ENCODE data around the gene PCAT7.
"Not testable (repeated sequence)": the region's sequence is repeated elsewhere in the genome, so short reads cannot be mapped to it uniquely, and the experiment has no call there.

PCAT7 gene

DNA sequence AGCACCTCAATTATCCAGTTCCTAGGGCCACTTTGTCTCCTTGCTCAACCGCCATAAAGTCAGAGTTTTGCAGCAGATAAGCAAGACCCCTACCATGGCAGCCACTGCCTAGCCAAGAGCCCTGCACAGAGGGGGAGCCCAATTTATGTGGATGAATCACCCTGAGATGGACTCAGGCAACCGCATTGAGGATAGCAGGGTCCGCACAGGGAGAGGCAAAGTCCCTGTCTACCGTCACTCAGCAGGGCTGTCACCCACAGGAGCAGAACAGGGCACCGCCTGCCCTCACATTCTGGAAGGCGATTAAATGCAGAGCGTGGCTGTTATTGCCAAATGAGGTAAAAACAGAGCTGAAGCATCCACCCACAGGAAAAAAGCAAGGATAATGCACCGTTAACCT, 37.0 kb downstream of the PCAT7 start:
- no peak for DNase-seq (ENCODE audit: low read depth)
- TF ChIP-seq, protein P1, sequence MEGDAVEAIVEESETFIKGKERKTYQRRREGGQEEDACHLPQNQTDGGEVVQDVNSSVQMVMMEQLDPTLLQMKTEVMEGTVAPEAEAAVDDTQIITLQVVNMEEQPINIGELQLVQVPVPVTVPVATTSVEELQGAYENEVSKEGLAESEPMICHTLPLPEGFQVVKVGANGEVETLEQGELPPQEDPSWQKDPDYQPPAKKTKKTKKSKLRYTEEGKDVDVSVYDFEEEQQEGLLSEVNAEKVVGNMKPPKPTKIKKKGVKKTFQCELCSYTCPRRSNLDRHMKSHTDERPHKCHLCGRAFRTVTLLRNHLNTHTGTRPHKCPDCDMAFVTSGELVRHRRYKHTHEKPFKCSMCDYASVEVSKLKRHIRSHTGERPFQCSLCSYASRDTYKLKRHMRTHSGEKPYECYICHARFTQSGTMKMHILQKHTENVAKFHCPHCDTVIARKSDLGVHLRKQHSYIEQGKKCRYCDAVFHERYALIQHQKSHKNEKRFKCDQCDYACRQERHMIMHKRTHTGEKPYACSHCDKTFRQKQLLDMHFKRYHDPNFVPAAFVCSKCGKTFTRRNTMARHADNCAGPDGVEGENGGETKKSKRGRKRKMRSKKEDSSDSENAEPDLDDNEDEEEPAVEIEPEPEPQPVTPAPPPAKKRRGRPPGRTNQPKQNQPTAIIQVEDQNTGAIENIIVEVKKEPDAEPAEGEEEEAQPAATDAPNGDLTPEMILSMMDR (IDR thresholded peaks at IDR 0.05; ENCODE audit: low read depth, low read length, missing control alignments) = no peak
- H3K4me3 ChIP-seq (ENCODE audit: low read depth, low read length) = no peak overlapping the region

DNA sequence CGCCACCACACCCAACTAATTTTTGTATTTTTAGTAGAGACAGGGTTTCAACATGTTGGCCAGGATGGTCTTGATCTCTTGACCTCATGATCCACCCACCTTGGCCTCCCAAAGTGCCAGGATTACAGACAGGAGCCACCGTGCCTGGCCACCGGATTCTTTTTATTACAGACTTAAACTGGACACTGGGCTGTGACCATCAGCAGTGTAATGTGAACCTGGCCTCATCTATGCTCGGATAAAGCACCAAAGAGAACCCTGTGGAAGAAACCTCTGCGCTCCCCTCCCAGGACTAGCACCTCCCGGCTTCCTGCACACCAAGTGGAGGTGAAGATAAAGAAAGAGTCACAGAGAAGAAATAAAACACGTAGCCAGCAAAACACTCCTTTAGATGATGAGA, 37.8 kb downstream of the PCAT7 start:
- DNase-seq (ENCODE audit: low read depth); H3K4me3 ChIP-seq (ENCODE audit: low read depth, low read length): not testable (repeated sequence)

DNA sequence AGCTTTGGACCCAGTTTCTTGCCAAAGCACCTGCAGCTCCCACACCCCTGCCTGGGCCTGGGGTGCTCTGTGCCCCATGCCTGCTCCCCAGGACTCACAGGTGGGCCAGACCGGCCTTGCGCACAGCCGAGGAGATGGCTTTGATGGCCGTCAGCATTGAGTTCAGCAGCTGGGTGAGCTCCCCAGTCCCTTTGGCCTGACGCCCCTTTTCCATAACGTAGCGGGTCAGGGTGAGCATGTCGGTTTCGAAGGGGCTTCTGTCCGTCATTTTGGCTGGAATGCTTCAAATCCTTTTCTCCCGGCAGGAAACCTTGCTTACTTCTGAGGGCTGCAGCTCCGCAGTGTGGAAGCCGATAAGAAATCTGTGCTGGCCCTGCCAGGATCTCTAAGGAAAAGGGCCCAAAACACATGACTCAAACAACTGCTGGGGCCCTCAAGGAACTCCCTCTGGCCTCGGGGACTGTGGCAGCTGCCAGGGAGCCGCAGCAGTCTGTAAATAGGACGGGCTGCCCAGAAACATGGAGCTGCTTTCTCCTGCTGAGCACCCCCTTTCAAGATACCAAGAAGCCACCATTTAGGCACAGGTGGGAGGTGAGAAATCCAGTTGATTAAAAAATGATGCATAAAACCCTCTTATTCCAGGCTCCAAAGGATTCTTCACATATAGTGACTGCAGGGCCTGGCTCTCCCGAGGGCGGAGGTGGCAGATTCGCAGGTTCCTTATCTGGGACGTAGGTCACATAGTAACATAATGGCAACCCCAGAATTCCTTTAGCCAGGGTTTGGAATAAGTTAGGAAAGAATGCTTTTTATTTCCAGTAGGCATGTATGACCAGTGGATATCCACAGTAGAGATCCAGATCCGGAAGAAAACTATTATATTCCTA, 38.8 kb downstream of the PCAT7 start, which contains the start of gene FBP2:
TSS of gene FBP2 (minus strand) at position 366 of the 887 bp plus-strand sequence. CDS start at position 268, 98 bp downstream.
- DNase-seq (ENCODE audit: low read depth) = no peak
- TF ChIP-seq, protein P1 (IDR thresholded peaks at IDR 0.05; ENCODE audit: low read depth, low read length, missing control alignments) = no peak

DNA sequence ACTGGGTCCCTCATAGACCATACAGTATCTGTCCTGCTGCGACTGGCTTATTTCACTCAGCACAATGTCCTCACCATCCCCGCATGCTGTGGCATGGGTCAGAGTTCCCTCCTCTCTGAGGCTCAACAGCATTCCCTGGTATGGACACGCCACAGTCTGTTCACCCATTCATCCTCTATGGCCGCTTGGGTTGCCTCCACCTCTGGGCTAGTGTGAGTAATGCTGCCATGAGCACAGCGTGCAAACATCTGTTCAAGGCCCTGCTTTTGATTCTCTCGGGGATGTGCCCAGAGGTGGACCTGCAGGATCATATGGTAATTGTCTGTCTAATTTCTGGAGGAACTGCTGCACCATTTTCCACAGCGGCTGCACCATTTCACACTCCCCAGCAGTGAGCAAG, 44.2 kb downstream of the PCAT7 start:
- no peak overlapping the region for H3K4me3 ChIP-seq (ENCODE audit: low read depth, low read length)
- no peak for DNase-seq (ENCODE audit: low read depth)
- TF ChIP-seq, protein P1 (IDR thresholded peaks at IDR 0.05; ENCODE audit: low read depth, low read length, missing control alignments) = no peak

More for the DNA sequence above, 38.8 kb downstream of the PCAT7 start, which contains the start of gene FBP2:
- no peak within 1 kb of the TSS for H3K4me3 ChIP-seq (ENCODE audit: low read depth, low read length)

DNA sequence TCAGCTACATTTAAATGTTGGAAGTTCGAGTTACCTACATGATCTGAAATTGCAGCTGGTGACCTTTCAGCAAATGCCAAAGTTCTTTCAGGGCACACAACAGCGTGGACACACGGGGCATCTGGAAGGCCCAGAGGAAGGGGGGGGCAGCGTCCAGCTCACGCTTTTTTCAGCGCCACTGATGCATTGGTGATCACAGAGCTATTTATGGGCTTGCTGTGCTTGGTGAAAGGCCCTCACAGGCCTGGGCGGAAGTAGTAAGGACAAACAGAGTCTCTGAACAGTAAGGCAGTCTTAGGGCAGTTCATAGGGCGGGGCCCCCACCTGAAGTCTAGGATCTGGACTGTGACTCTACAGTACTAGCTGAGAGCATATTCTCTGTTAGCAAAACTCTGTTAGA, 45.4 kb downstream of the PCAT7 start:
- no peak for DNase-seq (ENCODE audit: low read depth)
- H3K4me3 ChIP-seq (ENCODE audit: low read depth, low read length) = no peak overlapping the region
- TF ChIP-seq, protein P1 (IDR thresholded peaks at IDR 0.05; ENCODE audit: low read depth, low read length, missing control alignments) = no peak

DNA sequence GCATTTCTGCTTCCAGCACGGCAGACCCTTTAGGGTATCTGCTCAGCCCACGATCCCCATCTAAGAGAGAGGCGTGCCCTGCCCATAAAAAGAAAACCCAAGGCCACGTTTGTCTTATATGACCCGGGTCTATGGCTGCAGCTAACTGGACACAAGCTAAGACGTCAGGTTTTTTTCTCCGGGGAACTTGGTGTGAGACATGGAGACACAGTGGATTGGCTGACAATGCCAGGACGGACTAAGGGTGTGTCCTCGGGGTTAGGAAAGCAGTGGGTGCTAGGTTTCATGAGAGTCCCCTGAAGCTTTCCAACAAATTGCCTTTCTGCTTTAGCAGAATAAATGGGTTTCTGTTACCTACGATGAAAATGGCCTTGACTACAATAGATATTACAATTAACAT, 45.8 kb downstream of the PCAT7 start:
- TF ChIP-seq, protein P1 (IDR thresholded peaks at IDR 0.05; ENCODE audit: low read depth, low read length, missing control alignments) = no peak
- DNase-seq (ENCODE audit: low read depth) = no peak
- H3K4me3 ChIP-seq (ENCODE audit: low read depth, low read length) = no peak overlapping the region

DNA sequence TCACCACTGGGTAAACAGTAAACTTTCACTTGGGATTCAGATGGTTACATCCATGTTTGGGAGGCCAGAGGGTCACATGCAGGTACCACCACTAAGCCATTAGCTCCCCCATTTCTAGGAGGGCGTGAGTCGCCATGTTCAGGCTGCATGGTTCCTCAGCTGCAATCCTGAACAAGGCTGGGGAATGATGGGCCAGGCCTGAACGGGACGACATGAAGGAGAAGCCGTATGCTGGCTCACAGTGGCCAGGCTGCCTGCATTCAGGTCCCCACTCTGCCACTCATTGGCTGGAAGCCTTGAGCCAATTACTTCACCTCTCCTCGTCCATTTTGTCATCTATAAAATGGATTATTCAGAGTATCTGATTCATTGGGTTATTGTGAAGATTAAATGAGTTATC, 47.8 kb downstream of the PCAT7 start:
- no peak overlapping the region for H3K4me3 ChIP-seq (ENCODE audit: low read depth, low read length)
- TF ChIP-seq, protein P1 (IDR thresholded peaks at IDR 0.05; ENCODE audit: low read depth, low read length, missing control alignments) = no peak
- no peak for DNase-seq (ENCODE audit: low read depth)

Data from GM12864 (cell line).